ENCODE data around the gene AKT2.
"Not testable (repeated sequence)": the region's sequence is repeated elsewhere in the genome, so short reads cannot be mapped to it uniquely, and the experiment has no call there.

- not testable (repeated sequence) for TF ChIP-seq CTCF (IDR thresholded peaks at IDR 0.05 in 2 of 3, conservative IDR thresholded peaks at IDR 0.05 in 1 of 3; ENCODE audit: borderline replicate concordance in 1 of 3, insufficient read depth in 1 of 3, low read depth in 2 of 3, low read length in 2 of 3); POLR2A (IDR thresholded peaks at IDR 0.05; ENCODE audit: borderline replicate concordance, extremely low read depth, insufficient read depth, insufficient read length); SRF (IDR thresholded peaks at IDR 0.05; ENCODE audit: low read depth); TCF7L2 (IDR thresholded peaks at IDR 0.05; ENCODE audit: borderline replicate concordance, extremely low read depth, insufficient read depth, insufficient read length); EZH2 (IDR thresholded peaks at IDR 0.05); POLR2AphosphoS5 (IDR thresholded peaks at IDR 0.05; ENCODE audit: low read depth, low read length); CEBPB (IDR thresholded peaks at IDR 0.05; ENCODE audit: low read depth); SIN3A (IDR thresholded peaks at IDR 0.05; ENCODE audit: low read depth); SP1 (IDR thresholded peaks at IDR 0.05; ENCODE audit: low read depth); ZNF274 (IDR thresholded peaks at IDR 0.05; ENCODE audit: low read depth, low read length)
- TF ChIP-seq, protein P1, sequence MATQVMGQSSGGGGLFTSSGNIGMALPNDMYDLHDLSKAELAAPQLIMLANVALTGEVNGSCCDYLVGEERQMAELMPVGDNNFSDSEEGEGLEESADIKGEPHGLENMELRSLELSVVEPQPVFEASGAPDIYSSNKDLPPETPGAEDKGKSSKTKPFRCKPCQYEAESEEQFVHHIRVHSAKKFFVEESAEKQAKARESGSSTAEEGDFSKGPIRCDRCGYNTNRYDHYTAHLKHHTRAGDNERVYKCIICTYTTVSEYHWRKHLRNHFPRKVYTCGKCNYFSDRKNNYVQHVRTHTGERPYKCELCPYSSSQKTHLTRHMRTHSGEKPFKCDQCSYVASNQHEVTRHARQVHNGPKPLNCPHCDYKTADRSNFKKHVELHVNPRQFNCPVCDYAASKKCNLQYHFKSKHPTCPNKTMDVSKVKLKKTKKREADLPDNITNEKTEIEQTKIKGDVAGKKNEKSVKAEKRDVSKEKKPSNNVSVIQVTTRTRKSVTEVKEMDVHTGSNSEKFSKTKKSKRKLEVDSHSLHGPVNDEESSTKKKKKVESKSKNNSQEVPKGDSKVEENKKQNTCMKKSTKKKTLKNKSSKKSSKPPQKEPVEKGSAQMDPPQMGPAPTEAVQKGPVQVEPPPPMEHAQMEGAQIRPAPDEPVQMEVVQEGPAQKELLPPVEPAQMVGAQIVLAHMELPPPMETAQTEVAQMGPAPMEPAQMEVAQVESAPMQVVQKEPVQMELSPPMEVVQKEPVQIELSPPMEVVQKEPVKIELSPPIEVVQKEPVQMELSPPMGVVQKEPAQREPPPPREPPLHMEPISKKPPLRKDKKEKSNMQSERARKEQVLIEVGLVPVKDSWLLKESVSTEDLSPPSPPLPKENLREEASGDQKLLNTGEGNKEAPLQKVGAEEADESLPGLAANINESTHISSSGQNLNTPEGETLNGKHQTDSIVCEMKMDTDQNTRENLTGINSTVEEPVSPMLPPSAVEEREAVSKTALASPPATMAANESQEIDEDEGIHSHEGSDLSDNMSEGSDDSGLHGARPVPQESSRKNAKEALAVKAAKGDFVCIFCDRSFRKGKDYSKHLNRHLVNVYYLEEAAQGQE (IDR thresholded peaks at IDR 0.05; ENCODE audit: low read depth), result not testable (repeated sequence)
Observed at GRCh38 chr19:40219029-40219428, 66.1 kb downstream of the AKT2 start.
